ENCODE measurements around the gene RPN2.

RPN2 gene

DNA sequence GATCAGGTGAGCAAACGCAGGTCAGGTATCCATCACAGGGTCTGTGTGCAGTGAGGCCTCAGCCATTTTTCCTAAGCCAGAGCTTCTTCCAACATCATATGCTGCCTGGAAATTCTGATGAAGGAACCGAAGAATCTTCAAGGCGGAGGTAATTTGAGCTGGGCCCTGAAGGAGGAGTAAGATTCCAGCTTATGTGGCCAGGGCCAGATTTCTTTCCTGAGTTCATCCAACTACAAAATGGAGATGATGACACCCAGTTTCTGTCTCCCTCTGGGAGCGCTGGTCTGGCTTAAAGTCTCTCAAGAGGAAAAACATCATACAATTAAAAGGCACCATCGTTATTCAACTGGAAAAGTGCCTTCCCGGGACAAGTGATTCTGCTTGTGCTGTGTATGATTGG, 103.4 kb downstream of the RPN2 start:
- H3K36me3 ChIP-seq (ENCODE audit: control insufficient read depth, insufficient read depth, low read length) = no peaks in the 10 kb centered on the region
- H3K27me3 ChIP-seq (replicated peaks; ENCODE audit: control insufficient read depth, insufficient read depth, low read length) = no peaks in the 10 kb centered on the region
- TF ChIP-seq, protein P1, sequence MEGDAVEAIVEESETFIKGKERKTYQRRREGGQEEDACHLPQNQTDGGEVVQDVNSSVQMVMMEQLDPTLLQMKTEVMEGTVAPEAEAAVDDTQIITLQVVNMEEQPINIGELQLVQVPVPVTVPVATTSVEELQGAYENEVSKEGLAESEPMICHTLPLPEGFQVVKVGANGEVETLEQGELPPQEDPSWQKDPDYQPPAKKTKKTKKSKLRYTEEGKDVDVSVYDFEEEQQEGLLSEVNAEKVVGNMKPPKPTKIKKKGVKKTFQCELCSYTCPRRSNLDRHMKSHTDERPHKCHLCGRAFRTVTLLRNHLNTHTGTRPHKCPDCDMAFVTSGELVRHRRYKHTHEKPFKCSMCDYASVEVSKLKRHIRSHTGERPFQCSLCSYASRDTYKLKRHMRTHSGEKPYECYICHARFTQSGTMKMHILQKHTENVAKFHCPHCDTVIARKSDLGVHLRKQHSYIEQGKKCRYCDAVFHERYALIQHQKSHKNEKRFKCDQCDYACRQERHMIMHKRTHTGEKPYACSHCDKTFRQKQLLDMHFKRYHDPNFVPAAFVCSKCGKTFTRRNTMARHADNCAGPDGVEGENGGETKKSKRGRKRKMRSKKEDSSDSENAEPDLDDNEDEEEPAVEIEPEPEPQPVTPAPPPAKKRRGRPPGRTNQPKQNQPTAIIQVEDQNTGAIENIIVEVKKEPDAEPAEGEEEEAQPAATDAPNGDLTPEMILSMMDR (IDR thresholded peaks at IDR 0.05; ENCODE audit: insufficient read depth, low read length, poor library complexity, severe bottlenecking) = no peak
- no peak overlapping the region for H3K4me3 ChIP-seq (replicated peaks; ENCODE audit: low read depth, low read length)
- DNase-seq (ENCODE audit: extremely low read depth, insufficient read length) = no peak

DNA sequence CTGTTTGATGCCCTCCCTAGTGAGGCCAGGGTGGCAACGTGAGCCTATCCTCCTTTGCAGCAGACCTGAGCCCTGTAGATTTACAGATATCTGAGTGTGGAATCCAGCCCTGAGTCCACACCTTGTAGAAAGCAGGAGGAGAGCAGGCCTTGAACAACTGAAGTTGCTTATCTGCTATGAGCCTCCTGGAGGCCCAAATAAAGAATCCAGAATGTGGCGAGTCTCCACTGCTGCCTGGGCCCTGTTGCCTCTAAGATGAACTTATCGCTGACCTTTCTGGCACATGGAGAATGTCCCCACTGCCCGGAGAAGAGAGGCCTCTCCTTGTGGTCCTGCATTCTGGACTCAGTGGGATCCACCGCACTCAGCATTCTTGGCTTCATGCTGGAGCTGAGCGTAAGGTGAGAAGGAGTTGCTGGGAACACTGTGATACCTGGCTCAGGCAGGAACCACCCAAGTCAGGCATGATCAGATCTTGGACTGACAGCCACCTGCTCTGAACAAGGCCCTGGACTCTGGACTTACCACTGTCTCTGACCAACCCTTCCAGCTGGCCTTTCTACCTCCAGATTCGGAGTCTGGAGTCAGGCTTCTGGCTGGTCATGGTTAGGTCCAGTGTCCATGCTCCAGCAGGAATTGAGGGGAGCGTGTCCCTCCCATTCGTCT, 104.5 kb downstream of the RPN2 start:
- H3K4me3 ChIP-seq (replicated peaks; ENCODE audit: low read depth, low read length) = no peak overlapping the region
- H3K36me3 ChIP-seq (ENCODE audit: control insufficient read depth, insufficient read depth, low read length) = no peaks in the 10 kb centered on the region
- TF ChIP-seq, protein P1 (IDR thresholded peaks at IDR 0.05; ENCODE audit: insufficient read depth, low read length, poor library complexity, severe bottlenecking) = no peak
- DNase-seq (ENCODE audit: extremely low read depth, insufficient read length) = no peak
- H3K27me3 ChIP-seq (replicated peaks; ENCODE audit: control insufficient read depth, insufficient read depth, low read length) = no peaks in the 10 kb centered on the region

DNA sequence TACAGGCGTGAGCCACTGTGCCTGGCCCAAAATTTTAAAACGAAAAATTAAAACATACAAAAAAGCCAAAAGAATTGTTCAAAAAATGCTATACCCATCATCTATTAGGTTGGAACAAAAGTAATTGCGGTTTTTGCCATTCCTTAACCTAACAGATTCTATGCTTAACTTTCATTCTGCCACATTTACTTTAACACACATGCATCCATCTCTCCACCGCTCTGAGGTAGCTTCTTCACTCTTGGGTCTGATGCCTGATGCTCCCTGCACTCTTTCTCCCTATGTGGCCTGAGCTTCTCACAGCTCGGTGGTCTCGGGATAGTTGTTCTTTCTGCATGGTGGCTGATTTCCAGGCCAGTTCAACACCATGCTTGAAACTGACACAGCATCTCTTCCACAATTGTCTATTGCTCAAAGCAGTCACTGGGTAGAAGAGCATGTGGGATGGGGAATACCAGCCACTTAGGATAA, 105.6 kb downstream of the RPN2 start:
- Histone ChIP-seq H3K27me3 (replicated peaks; ENCODE audit: control insufficient read depth, insufficient read depth, low read length) (no peaks in the 10 kb centered on the region), H3K4me3 (replicated peaks; ENCODE audit: low read depth, low read length) (no peak overlapping the region), H3K36me3 (ENCODE audit: control insufficient read depth, insufficient read depth, low read length) (no peaks in the 10 kb centered on the region)
- DNase-seq (ENCODE audit: extremely low read depth, insufficient read length) = no peak
- TF ChIP-seq, protein P1 (IDR thresholded peaks at IDR 0.05; ENCODE audit: insufficient read depth, low read length, poor library complexity, severe bottlenecking) = no peak

DNA sequence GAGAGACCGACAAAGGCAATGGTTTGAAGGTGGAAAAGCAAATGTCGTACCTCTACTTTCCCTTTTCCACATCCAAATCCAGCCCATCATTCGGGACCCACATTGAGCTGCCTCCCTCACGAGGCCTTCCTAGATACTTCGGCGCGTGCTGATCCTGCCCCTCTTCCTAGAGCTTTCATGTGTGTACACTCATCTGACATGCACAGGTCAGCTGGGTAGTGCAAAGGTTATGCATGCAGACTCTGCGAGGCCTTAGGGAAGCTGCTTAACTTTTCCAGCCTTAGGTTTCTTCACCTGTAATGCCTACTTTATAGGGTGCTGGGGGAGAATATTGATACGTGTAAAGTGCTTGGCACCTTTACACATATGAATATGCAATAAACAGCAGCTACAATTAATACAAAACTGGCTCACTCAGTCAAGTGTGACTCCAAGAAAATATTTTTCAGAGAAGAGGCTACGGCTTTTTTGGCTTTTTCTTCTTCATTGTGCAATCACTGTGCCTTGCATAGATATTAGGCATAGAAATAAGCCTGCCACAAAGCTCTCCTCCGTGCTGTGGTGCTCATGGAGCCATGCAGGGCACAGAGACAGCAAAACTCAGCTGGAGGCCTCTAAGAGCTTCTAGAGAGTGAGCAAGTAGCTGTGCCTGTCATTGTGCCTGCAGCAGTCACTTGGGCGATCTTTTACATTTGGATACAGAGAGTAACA, 106.7 kb downstream of the RPN2 start:
- no peak for DNase-seq (ENCODE audit: extremely low read depth, insufficient read length)
- Histone ChIP-seq H3K36me3 (ENCODE audit: control insufficient read depth, insufficient read depth, low read length) (no peaks in the 10 kb centered on the region), H3K27me3 (replicated peaks; ENCODE audit: control insufficient read depth, insufficient read depth, low read length) (no peaks in the 10 kb centered on the region), H3K4me3 (replicated peaks; ENCODE audit: low read depth, low read length) (no peak overlapping the region)
- TF ChIP-seq, protein P1 (IDR thresholded peaks at IDR 0.05; ENCODE audit: insufficient read depth, low read length, poor library complexity, severe bottlenecking) = no peak

DNA sequence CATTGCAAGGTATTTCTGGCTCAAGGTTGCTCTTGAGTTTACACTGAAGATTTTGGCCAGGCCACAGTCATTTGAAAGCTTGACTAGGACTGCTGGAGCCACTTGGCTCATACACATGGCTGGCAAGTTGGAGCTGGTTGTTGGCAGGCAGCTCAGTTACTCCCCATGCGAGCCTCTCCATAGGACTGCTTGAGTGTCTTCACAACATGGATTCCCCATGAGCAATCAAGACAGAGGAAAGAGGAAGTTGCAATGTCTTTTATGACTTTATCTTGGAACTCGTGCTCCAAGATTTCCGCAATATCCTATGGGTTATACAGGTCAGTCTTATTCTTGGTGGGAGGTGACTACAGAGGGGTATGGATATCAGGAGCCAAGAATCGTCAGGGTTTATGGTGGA, 109.0 kb downstream of the RPN2 start:
- H3K4me3 ChIP-seq (replicated peaks; ENCODE audit: low read depth, low read length) = no peak overlapping the region
- DNase-seq (ENCODE audit: extremely low read depth, insufficient read length) = no peak
- no peaks in the 10 kb centered on the region for H3K27me3 ChIP-seq (replicated peaks; ENCODE audit: control insufficient read depth, insufficient read depth, low read length)
- TF ChIP-seq, protein P1 (IDR thresholded peaks at IDR 0.05; ENCODE audit: insufficient read depth, low read length, poor library complexity, severe bottlenecking) = no peak
- peaks cover 1% of the 10 kb centered on the region for H3K36me3 ChIP-seq (ENCODE audit: control insufficient read depth, insufficient read depth, low read length)
